ENCODE data around the gene SOHLH1. TPM values are rescaled to one million over a fixed set of nuclear protein-coding genes. Genes with fewer than 3 reads are reported as not detected.

SOHLH1 gene
- total RNA-seq, 1 donor from 2014 or later, result under 0.01 TPM

- Histone ChIP-seq H3K27me3 (ENCODE audit: control insufficient read depth in 3 of 3, insufficient read depth in 3 of 3, low read length in 3 of 3) (peaks cover 12 to 54% (median 24%) of the 10 kb centered on the region in 3 donors), H3K4me1 (ENCODE audit: control insufficient read depth in 3 of 3, insufficient read depth in 3 of 3, low read length in 3 of 3) (peaks cover 0 to 9% (median 8%) of the 10 kb centered on the region in 3 donors)
Observed at GRCh38 chr9:135705376-135705775, 6.1 kb upstream of the SOHLH1 start.

GRCh38 chr9:135704483-135704882 is 5.2 kb upstream of the SOHLH1 start:
- no peaks in the 10 kb centered on the region for H3K9me3 ChIP-seq (ENCODE audit: control insufficient read depth in 3 of 3, low read length in 3 of 3)
- no peak overlapping the region for H3K9ac ChIP-seq (ENCODE audit: low read depth in 1 of 3, low read length in 3 of 3)
- H3K27me3 ChIP-seq (ENCODE audit: control insufficient read depth in 3 of 3, insufficient read depth in 3 of 3, low read length in 3 of 3), result peaks cover 9 to 54% (median 24%) of the 10 kb centered on the region in 3 donors
- peaks cover 0 to 9% (median 8%) of the 10 kb centered on the region in 3 donors for H3K4me1 ChIP-seq (ENCODE audit: control insufficient read depth in 3 of 3, insufficient read depth in 3 of 3, low read length in 3 of 3)
- no peak overlapping the region for H3K27ac ChIP-seq (ENCODE audit: low read depth, low read length)
- H3K4me3 ChIP-seq (ENCODE audit: low read length in 3 of 3), result no peak overlapping the region
- no peaks in the 10 kb centered on the region for H3K36me3 ChIP-seq (ENCODE audit: control insufficient read depth in 3 of 3, insufficient read depth in 3 of 3, low read length in 3 of 3)

More at GRCh38 chr9:135705376-135705775, 6.1 kb upstream of the SOHLH1 start:
- Histone ChIP-seq H3K9ac (ENCODE audit: low read depth in 1 of 3, low read length in 3 of 3) (no peak overlapping the region), H3K4me3 (ENCODE audit: low read length in 3 of 3) (no peak overlapping the region), H3K36me3 (ENCODE audit: control insufficient read depth in 3 of 3, insufficient read depth in 3 of 3, low read length in 3 of 3) (no peaks in the 10 kb centered on the region), H3K9me3 (ENCODE audit: control insufficient read depth in 3 of 3, low read length in 3 of 3) (no peaks in the 10 kb centered on the region), H3K27ac (ENCODE audit: low read depth, low read length) (no peak overlapping the region)

- Histone ChIP-seq H3K36me3 (ENCODE audit: control insufficient read depth in 3 of 3, insufficient read depth in 3 of 3, low read length in 3 of 3) (no peaks in the 10 kb centered on the region), H3K9ac (ENCODE audit: low read depth in 1 of 3, low read length in 3 of 3) (no peak overlapping the region), H3K27ac (ENCODE audit: low read depth, low read length) (no peak overlapping the region), H3K9me3 (ENCODE audit: control insufficient read depth in 3 of 3, low read length in 3 of 3) (no peaks in the 10 kb centered on the region), H3K4me1 (ENCODE audit: control insufficient read depth in 3 of 3, insufficient read depth in 3 of 3, low read length in 3 of 3) (peaks cover 0 to 9% (median 8%) of the 10 kb centered on the region in 3 donors), H3K27me3 (ENCODE audit: control insufficient read depth in 3 of 3, insufficient read depth in 3 of 3, low read length in 3 of 3) (peaks cover 9 to 51% (median 24%) of the 10 kb centered on the region in 3 donors), H3K4me3 (ENCODE audit: low read length in 3 of 3) (no peak overlapping the region)
Observed at GRCh38 chr9:135703726-135704125, 4.4 kb upstream of the SOHLH1 start.

GRCh38 chr9:135701959-135702721 is 2.9 kb upstream of the SOHLH1 start, which contains the start of gene KCNT1:
KCNT1 (plus strand) TSS chr9:135702185; CDS start chr9:135702259, 74 bp downstream.
- Histone ChIP-seq H3K4me3 (ENCODE audit: low read length in 3 of 3) (peak within 1 kb of the TSS in 1 of 3 donors; percentile 35), H3K4me1 (ENCODE audit: control insufficient read depth in 3 of 3, insufficient read depth in 3 of 3, low read length in 3 of 3) (peaks cover 0 to 9% (median 8%) of the 10 kb centered on the region in 3 donors), H3K9me3 (ENCODE audit: control insufficient read depth in 3 of 3, low read length in 3 of 3) (no peaks in the 10 kb centered on the region), H3K9ac (ENCODE audit: low read depth in 1 of 3, low read length in 3 of 3) (peak within 1 kb of the TSS in 1 of 3 donors; percentile 8), H3K27ac (ENCODE audit: low read depth, low read length) (no peak within 1 kb of the TSS), H3K27me3 (ENCODE audit: control insufficient read depth in 3 of 3, insufficient read depth in 3 of 3, low read length in 3 of 3) (peaks cover 9 to 40% (median 23%) of the 10 kb centered on the region in 3 donors), H3K36me3 (ENCODE audit: control insufficient read depth in 3 of 3, insufficient read depth in 3 of 3, low read length in 3 of 3) (no peaks in the 10 kb centered on the region)

GRCh38 chr9:135701067-135701958 is 2.0 kb upstream of the SOHLH1 start:
- H3K4me1 ChIP-seq (ENCODE audit: control insufficient read depth in 3 of 3, insufficient read depth in 3 of 3, low read length in 3 of 3), result peaks cover 0 to 9% (median 8%) of the 10 kb centered on the region in 3 donors
- no peaks in the 10 kb centered on the region for H3K36me3 ChIP-seq (ENCODE audit: control insufficient read depth in 3 of 3, insufficient read depth in 3 of 3, low read length in 3 of 3)
- no peaks in the 10 kb centered on the region for H3K9me3 ChIP-seq (ENCODE audit: control insufficient read depth in 3 of 3, low read length in 3 of 3)
- peak overlapping the region in 1 of 3 donors; percentile 8 for H3K9ac ChIP-seq (ENCODE audit: low read depth in 1 of 3, low read length in 3 of 3)
- H3K4me3 ChIP-seq (ENCODE audit: low read length in 3 of 3), result no peak overlapping the region
- peaks cover 9 to 35% (median 20%) of the 10 kb centered on the region in 3 donors for H3K27me3 ChIP-seq (ENCODE audit: control insufficient read depth in 3 of 3, insufficient read depth in 3 of 3, low read length in 3 of 3)
- H3K27ac ChIP-seq (ENCODE audit: low read depth, low read length), result no peak overlapping the region

- H3K27me3 ChIP-seq (ENCODE audit: control insufficient read depth in 3 of 3, insufficient read depth in 3 of 3, low read length in 3 of 3), result peaks cover 9 to 36% (median 27%) of the 10 kb centered on the region in 3 donors
- H3K36me3 ChIP-seq (ENCODE audit: control insufficient read depth in 3 of 3, insufficient read depth in 3 of 3, low read length in 3 of 3), result no peaks in the 10 kb centered on the region
- no peaks in the 10 kb centered on the region for H3K9me3 ChIP-seq (ENCODE audit: control insufficient read depth in 3 of 3, low read length in 3 of 3)
- H3K4me3 ChIP-seq (ENCODE audit: low read length in 3 of 3), result no peak overlapping the region
- H3K27ac ChIP-seq (ENCODE audit: low read depth, low read length), result no peak overlapping the region
- no peak overlapping the region for H3K9ac ChIP-seq (ENCODE audit: low read depth in 1 of 3, low read length in 3 of 3)
- H3K4me1 ChIP-seq (ENCODE audit: control insufficient read depth in 3 of 3, insufficient read depth in 3 of 3, low read length in 3 of 3), result peaks cover 0 to 9% (median 8%) of the 10 kb centered on the region in 3 donors
Observed at GRCh38 chr9:135700525-135700924, 1.2 kb upstream of the SOHLH1 start.

GRCh38 chr9:135698767-135699166 is 514 bp downstream of the SOHLH1 start:
- H3K27ac ChIP-seq (ENCODE audit: low read depth, low read length), result no peak overlapping the region
- peaks cover 12 to 32% (median 25%) of the 10 kb centered on the region in 3 donors for H3K27me3 ChIP-seq (ENCODE audit: control insufficient read depth in 3 of 3, insufficient read depth in 3 of 3, low read length in 3 of 3)
- no peak overlapping the region for H3K4me3 ChIP-seq (ENCODE audit: low read length in 3 of 3)
- H3K36me3 ChIP-seq (ENCODE audit: control insufficient read depth in 3 of 3, insufficient read depth in 3 of 3, low read length in 3 of 3), result no peaks in the 10 kb centered on the region
- H3K9ac ChIP-seq (ENCODE audit: low read depth in 1 of 3, low read length in 3 of 3), result no peak overlapping the region
- H3K9me3 ChIP-seq (ENCODE audit: control insufficient read depth in 3 of 3, low read length in 3 of 3), result no peaks in the 10 kb centered on the region
- H3K4me1 ChIP-seq (ENCODE audit: control insufficient read depth in 3 of 3, insufficient read depth in 3 of 3, low read length in 3 of 3), result peaks cover 0 to 5% (median 2%) of the 10 kb centered on the region in 3 donors

- Histone ChIP-seq H3K27me3 (ENCODE audit: control insufficient read depth in 3 of 3, insufficient read depth in 3 of 3, low read length in 3 of 3) (peaks cover 14 to 27% (median 21%) of the 10 kb centered on the region in 3 donors), H3K4me1 (ENCODE audit: control insufficient read depth in 3 of 3, insufficient read depth in 3 of 3, low read length in 3 of 3) (peaks cover 0 to 5% (median 2%) of the 10 kb centered on the region in 3 donors), H3K27ac (ENCODE audit: low read depth, low read length) (no peak overlapping the region)
Observed at GRCh38 chr9:135698236-135698635, 1.0 kb downstream of the SOHLH1 start.

GRCh38 chr9:135697226-135697625 is 2.1 kb downstream of the SOHLH1 start:
- Histone ChIP-seq H3K4me1 (ENCODE audit: control insufficient read depth in 3 of 3, insufficient read depth in 3 of 3, low read length in 3 of 3) (peaks cover 0 to 3% (median under 1%) of the 10 kb centered on the region in 3 donors), H3K36me3 (ENCODE audit: control insufficient read depth in 3 of 3, insufficient read depth in 3 of 3, low read length in 3 of 3) (no peaks in the 10 kb centered on the region), H3K9ac (ENCODE audit: low read depth in 1 of 3, low read length in 3 of 3) (no peak overlapping the region), H3K9me3 (ENCODE audit: control insufficient read depth in 3 of 3, low read length in 3 of 3) (no peaks in the 10 kb centered on the region), H3K27me3 (ENCODE audit: control insufficient read depth in 3 of 3, insufficient read depth in 3 of 3, low read length in 3 of 3) (peaks cover 16 to 29% (median 22%) of the 10 kb centered on the region in 3 donors), H3K27ac (ENCODE audit: low read depth, low read length) (no peak overlapping the region), H3K4me3 (ENCODE audit: low read length in 3 of 3) (no peak overlapping the region)

More at GRCh38 chr9:135698236-135698635, 1.0 kb downstream of the SOHLH1 start:
- no peaks in the 10 kb centered on the region for H3K9me3 ChIP-seq (ENCODE audit: control insufficient read depth in 3 of 3, low read length in 3 of 3)
- no peak overlapping the region for H3K4me3 ChIP-seq (ENCODE audit: low read length in 3 of 3)
- H3K36me3 ChIP-seq (ENCODE audit: control insufficient read depth in 3 of 3, insufficient read depth in 3 of 3, low read length in 3 of 3), result no peaks in the 10 kb centered on the region
- H3K9ac ChIP-seq (ENCODE audit: low read depth in 1 of 3, low read length in 3 of 3), result no peak overlapping the region
